Gastrocnemius medialis (tissue), 4 donors: ENCODE measurements around the gene TSPAN17. TPM values are rescaled to one million over a fixed set of nuclear protein-coding genes. Genes with fewer than 3 reads are reported as not detected.

ENCODE experiments used
- ATAC-seq, 2 donors: fragments of 150-250 bp; one replicate each; pipeline ENCODE4 v1.9.1; 2016
- DNase-seq, 2 donors: peaks; one replicate each; pipeline ENCODE4 v3.0.0-alpha.2; 2019
- H3K27ac ChIP-seq, 4 donors: fragments of 200-600 bp; sonication (generic); 1 replicate in 1 of 4; 2 replicates in 3 of 4; pipeline ENCODE4 v1.5.1; 2016 to 2018; ENCODE audit warnings: mild to moderate bottlenecking in 2 of 4, moderate library complexity in 1 of 4
- H3K27me3 ChIP-seq, 3 donors: fragments of 200-600 bp; sonication (generic) in 2 of 3; 1 replicate in 1 of 3; 2 replicates in 2 of 3; pipeline versions ENCODE4 v1.5.1 to v1.6.0; 2016 to 2019; ENCODE audit warnings: mild to moderate bottlenecking in 1 of 3, moderate library complexity in 1 of 3
- H3K36me3 ChIP-seq, 2 donors: fragments of 200-600 bp; sonication (generic) in 1 of 2; one replicate each; pipeline ENCODE4 v1.5.1; 2017 to 2018
- H3K4me1 ChIP-seq, 2 donors: fragments of 200-600 bp; sonication (generic) in 1 of 2; one replicate each; pipeline ENCODE4 v1.5.1; 2016 to 2017; ENCODE audit warnings: mild to moderate bottlenecking in 2 of 2
- H3K4me3 ChIP-seq, 4 donors: fragments of 200-600 bp; sonication (generic) in 3 of 4; 1 replicate in 1 of 4; 2 replicates in 3 of 4; pipeline ENCODE4 v1.5.1; 2016 to 2019; ENCODE audit warnings: mild to moderate bottlenecking in 2 of 4
- H3K9me3 ChIP-seq, 3 donors: fragments of 200-600 bp; sonication (generic) in 2 of 3; 1 replicate in 1 of 3; 2 replicates in 2 of 3; pipeline ENCODE4 v1.5.1; 2016 to 2019
- POLR2A ChIP-seq, 2 donors: fragments of 450-650 bp; IDR thresholded peaks; one replicate each; pipeline ENCODE4 v1.6.1; 2017; ENCODE audit warnings: antibody characterized with exemption in 2 of 2, mild to moderate bottlenecking in 2 of 2, moderate library complexity in 2 of 2
- in situ Hi-C, 4 donors: fragments of 200-750 bp; cut with MboI; loops; one replicate each; pipeline versions ENCODE4 v1.15.0 to v1.8.0; 2017; ENCODE audit warnings: low sequenced_read_pairs in 4 of 4
- intact Hi-C: fragments of 100-400 bp; cut with DNase I; formaldehyde crosslinking; loops from one replicate; pipeline ENCODE4 v1.15.1; 2023; ENCODE audit warnings: low total_unique reads
- total RNA-seq, 4 donors: library from RNA; depleted of rRNA; stranded (reverse); fragments of >200 nt; gene quantifications; one replicate each; pipeline versions ENCODE4 v1.1.0 to v1.2.3, GENCODE V29; 2016
- TF ChIP-seq, protein P1 (sequence below), 5 experiments: fragments of 450-650 bp in 3 of 5; fragments of 200-600 bp in 2 of 5; sonication (generic) in 2 of 5; IDR thresholded peaks in 4 of 5; conservative IDR thresholded peaks in 1 of 5; 1 replicate in 4 of 5; 2 replicates in 1 of 5; pipeline ENCODE4 v1.5.1; 2016 to 2019; ENCODE audit warnings: antibody characterized with exemption in 5 of 5, mild to moderate bottlenecking in 3 of 5, moderate library complexity in 3 of 5

TSPAN17 gene
- total RNA-seq, 4 donors from 2014 or later, result 13.3 to 35.7 (median 27.2) TPM

DNA sequence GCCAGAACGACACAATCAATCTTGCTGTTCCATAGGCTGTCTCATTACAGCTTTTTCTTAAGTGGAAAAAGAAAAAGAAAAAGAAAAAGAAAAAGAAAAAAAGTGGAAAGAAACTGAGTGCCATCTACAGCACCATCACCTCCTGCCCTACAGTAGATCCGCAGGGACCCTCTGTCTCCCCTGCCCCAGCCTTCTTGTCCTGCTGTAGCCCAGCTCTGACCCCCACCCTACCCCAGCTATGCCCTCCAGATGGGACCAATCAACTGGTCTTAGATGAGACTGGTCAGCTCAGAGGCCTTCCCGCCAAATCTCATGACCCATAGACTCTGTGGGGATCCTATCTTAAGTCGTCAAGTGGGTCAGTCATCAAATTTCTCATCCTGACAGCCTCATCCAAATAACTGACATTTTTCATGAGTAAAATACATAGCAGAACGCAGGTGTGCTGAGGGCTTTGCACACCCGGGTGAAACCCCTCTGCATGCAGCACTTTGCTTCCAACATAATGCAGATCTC is 34.8 kb downstream of the TSPAN17 start:
- DNase-seq (no peak), ATAC-seq (no peak)
- Histone ChIP-seq H3K36me3 (no peaks in the 10 kb centered on the region), H3K9me3 (no peaks in the 10 kb centered on the region), H3K4me1 (peaks cover 4 to 6% of the 10 kb centered on the region in 2 donors), H3K27ac (no peak overlapping the region), H3K4me3 (no peak overlapping the region), H3K27me3 (peaks cover 0 to 9% (median 9%) of the 10 kb centered on the region in 3 donors)
- in situ Hi-C loops (no loop called here), intact Hi-C loops (no loop called here)
- TF ChIP-seq, protein P1, sequence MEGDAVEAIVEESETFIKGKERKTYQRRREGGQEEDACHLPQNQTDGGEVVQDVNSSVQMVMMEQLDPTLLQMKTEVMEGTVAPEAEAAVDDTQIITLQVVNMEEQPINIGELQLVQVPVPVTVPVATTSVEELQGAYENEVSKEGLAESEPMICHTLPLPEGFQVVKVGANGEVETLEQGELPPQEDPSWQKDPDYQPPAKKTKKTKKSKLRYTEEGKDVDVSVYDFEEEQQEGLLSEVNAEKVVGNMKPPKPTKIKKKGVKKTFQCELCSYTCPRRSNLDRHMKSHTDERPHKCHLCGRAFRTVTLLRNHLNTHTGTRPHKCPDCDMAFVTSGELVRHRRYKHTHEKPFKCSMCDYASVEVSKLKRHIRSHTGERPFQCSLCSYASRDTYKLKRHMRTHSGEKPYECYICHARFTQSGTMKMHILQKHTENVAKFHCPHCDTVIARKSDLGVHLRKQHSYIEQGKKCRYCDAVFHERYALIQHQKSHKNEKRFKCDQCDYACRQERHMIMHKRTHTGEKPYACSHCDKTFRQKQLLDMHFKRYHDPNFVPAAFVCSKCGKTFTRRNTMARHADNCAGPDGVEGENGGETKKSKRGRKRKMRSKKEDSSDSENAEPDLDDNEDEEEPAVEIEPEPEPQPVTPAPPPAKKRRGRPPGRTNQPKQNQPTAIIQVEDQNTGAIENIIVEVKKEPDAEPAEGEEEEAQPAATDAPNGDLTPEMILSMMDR (IDR thresholded peaks at IDR 0.05 in 4 of 5, conservative IDR thresholded peaks at IDR 0.05 in 1 of 5), result no peak
- no peak for TF ChIP-seq POLR2A (IDR thresholded peaks at IDR 0.05)

DNA sequence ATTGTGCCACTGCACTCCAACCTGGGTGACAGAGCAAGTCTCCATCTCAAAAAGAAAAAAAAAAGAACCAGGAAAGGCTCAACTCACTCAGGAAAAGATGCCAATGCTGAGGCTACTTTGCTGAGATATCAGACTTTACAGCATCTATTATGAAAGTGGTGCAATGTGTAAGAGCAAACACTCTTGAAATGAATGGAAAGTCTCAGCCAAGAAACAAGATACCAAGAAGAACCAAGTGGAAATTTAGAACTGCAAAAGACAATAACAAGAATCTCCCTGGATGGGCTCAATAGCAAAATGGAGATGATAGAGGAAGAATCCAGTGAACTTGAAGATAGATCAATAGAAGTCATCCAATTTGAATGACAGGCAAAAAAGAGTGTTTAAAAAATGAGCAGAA is 37.7 kb downstream of the TSPAN17 start:
- Histone ChIP-seq H3K4me3 (no peak overlapping the region), H3K27ac (no peak overlapping the region), H3K36me3 (no peaks in the 10 kb centered on the region), H3K27me3 (peaks cover 0 to 9% (median 7%) of the 10 kb centered on the region in 3 donors), H3K4me1 (no peaks in the 10 kb centered on the region), H3K9me3 (no peaks in the 10 kb centered on the region)
- in situ Hi-C loops, result no loop called here
- intact Hi-C loops, result no loop called here
- ATAC-seq (no peak), DNase-seq (no peak)
- TF ChIP-seq, protein P1 (IDR thresholded peaks at IDR 0.05 in 4 of 5, conservative IDR thresholded peaks at IDR 0.05 in 1 of 5), result no peak
- TF ChIP-seq POLR2A (IDR thresholded peaks at IDR 0.05), result no peak

DNA sequence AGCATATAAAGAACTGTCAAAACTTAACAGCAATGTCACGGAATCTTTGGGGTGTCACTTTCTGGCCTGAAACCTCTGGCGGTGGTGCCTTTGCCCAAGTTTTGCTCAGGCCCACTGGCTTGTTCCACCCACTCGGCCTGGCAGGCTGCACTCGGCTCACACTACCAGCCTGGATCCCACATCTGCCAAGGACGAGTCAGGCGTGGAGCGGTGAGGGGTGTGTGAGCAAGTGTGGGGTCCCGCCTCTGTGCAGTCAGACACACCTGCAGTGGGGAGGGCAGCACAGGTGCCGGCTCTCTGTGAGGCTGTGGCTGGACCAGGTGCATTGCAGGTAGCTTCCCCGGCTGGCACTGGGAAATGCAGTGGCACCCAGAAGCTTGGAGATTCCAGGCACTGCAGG is 40.0 kb downstream of the TSPAN17 start:
- intact Hi-C loops (no loop called here), in situ Hi-C loops (no loop called here)
- Histone ChIP-seq H3K4me3 (no peak overlapping the region), H3K4me1 (no peaks in the 10 kb centered on the region), H3K27me3 (peaks cover 0 to 15% (median 0%) of the 10 kb centered on the region in 3 donors), H3K27ac (no peak overlapping the region), H3K36me3 (no peaks in the 10 kb centered on the region), H3K9me3 (no peaks in the 10 kb centered on the region)
- TF ChIP-seq POLR2A (IDR thresholded peaks at IDR 0.05), result no peak
- TF ChIP-seq, protein P1 (IDR thresholded peaks at IDR 0.05 in 4 of 5, conservative IDR thresholded peaks at IDR 0.05 in 1 of 5), result no peak
- DNase-seq (no peak), ATAC-seq (no peak)

DNA sequence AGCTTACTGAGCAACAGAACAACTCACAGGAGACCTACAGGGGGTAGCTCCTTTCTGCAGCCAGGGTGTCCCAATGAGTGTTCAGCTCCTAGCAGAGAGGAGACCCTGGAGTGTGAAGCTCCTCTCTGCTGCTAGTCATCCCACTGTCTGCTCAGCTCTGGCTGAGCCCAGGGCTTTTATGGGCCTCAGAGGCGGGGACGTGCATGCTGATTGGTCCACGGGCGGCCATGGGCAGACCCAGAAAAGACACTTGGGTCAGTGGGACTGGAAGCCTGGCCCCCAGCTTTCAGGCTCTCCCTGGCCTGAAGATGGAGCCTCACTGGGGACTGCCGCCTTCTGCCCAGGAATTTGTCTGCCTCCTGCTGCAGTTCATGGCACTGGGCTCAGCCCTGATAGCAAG is 40.6 kb downstream of the TSPAN17 start:
- in situ Hi-C loops, result no loop called here
- TF ChIP-seq, protein P1 (IDR thresholded peaks at IDR 0.05 in 4 of 5, conservative IDR thresholded peaks at IDR 0.05 in 1 of 5), result no peak
- no peak for TF ChIP-seq POLR2A (IDR thresholded peaks at IDR 0.05)

DNA sequence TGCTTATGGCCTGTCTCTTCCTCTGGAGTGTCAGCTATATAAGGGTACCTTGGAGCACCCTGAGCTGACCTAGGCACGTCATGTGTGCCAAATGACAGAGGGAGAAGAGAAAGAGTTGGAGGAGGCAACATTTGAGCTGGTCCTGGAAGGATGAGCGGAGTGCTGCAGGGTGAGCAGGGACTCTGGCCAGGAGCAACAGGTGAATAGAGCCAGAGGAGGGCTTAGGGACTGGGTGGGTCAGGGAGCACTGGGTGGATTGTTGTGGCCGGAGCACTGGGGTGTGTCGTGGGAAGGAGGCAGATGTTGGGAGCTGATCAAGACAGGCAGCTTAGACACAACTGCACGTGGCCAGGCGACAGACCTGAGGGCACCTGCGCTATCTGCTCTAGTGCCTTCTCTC is 43.6 kb downstream of the TSPAN17 start:
- no peaks in the 10 kb centered on the region for H3K36me3 ChIP-seq
- in situ Hi-C loops, result no loop called here
- DNase-seq, result no peak
- intact Hi-C loops, result no loop called here
- no peak overlapping the region for H3K27ac ChIP-seq
- peaks cover 0 to 10% (median 10%) of the 10 kb centered on the region in 3 donors for H3K27me3 ChIP-seq
- TF ChIP-seq, protein P1 (IDR thresholded peaks at IDR 0.05 in 4 of 5, conservative IDR thresholded peaks at IDR 0.05 in 1 of 5), result no peak
- TF ChIP-seq POLR2A (IDR thresholded peaks at IDR 0.05), result no peak
- no peaks in the 10 kb centered on the region for H3K4me1 ChIP-seq
- H3K4me3 ChIP-seq, result no peak overlapping the region
- ATAC-seq, result no peak
- H3K9me3 ChIP-seq, result no peaks in the 10 kb centered on the region

More for the DNA sequence above, 40.6 kb downstream of the TSPAN17 start:
- ATAC-seq, result no peak
- no peak for DNase-seq
- Histone ChIP-seq H3K27ac (no peak overlapping the region), H3K36me3 (no peaks in the 10 kb centered on the region), H3K27me3 (peaks cover 0 to 11% (median 0%) of the 10 kb centered on the region in 3 donors), H3K9me3 (no peaks in the 10 kb centered on the region), H3K4me3 (no peak overlapping the region), H3K4me1 (no peaks in the 10 kb centered on the region)
- intact Hi-C loops, result no loop called here
